Kidney glomerular epithelial cell (primary cell): Measurements from ENCODE around the gene MACROD2.

Experiments
- DNase-seq: peaks from one replicate; lab custom pipeline; 2025; lab: John Stamatoyannopoulos, UW

The MACROD2 gene

DNA sequence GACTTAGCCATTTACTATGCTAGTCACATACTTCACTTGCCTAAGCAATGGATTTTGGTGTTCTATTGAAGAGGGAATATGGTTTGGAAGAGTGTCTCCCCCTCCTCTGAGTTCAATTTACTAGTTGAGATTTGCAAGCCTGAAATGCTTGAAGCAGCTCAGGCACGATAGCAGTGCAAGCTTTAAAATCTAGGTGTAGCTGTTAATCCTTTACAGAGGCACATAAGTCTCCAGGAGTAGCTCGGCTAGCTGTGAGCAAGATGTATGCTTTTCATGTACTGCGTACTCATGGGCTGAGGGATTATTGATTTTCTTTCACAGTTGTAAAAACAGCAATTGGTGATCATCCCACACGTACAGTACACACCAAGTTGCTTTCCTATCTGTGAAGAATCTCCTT is 341.4 kb downstream of the MACROD2 start:
- peak; percentile 52 for DNase-seq

DNA sequence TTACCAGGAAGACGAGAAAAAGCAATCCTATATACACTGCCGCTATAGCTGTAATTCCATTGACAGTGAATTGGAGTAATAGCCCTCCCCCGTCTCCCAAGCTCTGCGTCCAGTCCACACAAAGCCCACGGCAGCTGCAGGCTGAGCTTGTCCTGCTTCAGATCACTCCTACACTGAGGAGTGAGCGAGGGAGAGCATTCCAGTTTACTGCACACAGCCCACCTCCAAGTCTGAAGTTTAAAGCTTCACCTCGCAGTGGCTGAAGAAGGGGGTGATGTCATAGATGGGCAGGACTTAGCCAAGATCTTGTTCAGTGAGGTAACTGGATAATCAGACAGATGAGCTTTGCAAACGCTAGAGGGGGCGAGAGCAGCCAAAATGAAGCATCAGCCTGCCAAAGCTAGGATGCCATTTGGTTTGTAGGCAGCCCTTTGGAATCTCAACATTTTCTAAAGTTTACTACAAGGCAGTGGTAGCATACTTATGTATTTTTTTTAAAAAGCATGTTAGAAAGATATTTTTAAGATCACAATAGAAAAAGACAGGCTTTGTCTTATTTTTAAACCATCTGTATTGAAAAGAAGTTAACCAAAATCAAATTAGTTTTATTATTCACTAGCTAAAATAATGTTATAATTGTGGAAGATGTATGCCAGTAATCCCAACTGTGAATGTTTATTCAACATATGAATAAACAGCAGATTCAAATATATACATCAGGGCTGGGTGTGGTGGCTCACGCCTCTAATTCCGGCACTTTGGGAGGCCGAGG is 342.3 kb downstream of the MACROD2 start, which contains the start of gene FLRT3:
TSS of gene FLRT3 (minus strand) at position 213 of the 772 bp plus-strand sequence. CDS start 10,106 bp downstream, outside the sequence.
- DNase-seq, result peak; percentile 98

DNA sequence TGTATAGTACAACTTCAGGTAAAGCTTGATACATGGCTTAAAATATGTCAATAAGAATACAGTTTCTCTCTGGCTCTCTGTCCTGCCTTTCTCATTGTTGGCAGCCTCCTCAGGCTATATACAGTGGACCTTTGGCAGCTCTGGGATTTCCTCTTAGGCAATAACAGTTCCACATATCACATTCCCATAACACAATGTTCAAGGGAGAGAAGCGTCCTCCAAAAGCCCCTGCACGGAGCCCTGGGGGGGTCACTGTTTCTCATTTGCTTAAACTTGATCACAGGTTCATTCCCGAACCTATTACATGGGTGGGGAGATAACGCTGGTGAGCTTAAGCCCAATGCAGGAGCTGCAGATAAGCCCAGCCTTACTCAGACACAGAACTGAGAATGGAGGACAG is 346.5 kb downstream of the MACROD2 start:
- no peak for DNase-seq

DNA sequence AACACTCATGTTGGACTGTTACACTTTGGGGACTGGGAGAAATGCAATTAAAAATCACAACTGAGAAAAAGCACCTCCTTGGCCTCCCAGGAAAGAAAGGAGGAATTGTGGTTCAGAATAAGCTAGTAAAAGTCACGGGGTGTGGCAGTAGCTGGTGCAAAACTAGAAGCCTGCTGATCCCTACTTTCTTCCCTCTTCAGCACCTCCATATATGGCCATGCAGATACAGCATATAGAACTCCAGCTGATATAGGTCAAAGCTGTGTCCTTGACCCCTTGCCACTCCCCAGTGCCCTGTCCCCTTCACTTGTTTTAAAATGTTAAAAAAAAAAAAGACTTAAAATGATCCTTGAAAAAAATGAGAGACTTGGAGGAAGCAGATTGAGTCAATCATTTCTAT is 347.6 kb downstream of the MACROD2 start:
- no peak for DNase-seq

DNA sequence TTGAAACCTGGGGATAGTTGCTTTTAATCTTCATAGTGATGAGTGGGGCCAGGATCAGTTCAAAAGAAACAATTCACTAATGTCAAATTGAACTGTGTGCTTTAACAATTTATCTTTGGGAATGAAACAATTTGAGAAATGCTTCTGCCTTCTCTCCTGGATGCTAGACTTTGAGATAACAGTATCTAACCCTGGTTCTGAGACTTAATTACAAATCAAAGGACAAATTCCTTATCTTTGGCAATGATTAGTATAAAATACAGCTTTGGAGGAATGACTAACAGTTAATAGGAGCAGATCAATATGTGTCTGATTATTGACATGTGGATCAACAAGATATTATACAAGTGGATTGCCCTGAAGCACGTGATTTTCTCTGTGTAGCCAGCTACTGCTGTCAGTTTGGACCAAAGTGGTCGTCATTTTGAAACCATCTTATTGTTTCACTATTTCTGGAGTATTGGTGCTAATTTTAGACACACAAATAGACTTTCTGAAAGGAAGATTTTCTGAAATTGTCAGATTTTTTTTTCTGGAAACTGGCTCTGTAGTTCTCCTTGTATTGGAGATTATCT is 348.3 kb downstream of the MACROD2 start:
- DNase-seq, result no peak

DNA sequence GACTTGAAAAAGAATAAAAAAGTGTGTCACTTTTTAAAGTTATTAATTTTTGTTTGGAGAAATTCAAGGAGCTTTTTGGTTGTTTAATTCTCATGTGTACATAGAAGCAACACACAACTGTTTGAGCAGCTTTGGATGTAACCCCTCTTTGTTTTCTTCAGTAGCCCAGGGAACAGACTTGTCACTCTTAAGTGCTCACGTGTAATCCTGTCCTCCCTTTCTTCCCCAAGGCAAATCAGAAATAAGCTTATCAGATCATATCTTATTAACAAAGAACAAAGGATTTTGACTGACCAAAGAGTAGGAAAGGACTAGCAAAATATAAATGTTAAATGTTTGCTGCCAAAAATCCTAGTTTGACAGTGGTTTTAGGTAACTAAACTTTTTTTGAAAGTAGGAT is 349.4 kb downstream of the MACROD2 start:
- no peak for DNase-seq

DNA sequence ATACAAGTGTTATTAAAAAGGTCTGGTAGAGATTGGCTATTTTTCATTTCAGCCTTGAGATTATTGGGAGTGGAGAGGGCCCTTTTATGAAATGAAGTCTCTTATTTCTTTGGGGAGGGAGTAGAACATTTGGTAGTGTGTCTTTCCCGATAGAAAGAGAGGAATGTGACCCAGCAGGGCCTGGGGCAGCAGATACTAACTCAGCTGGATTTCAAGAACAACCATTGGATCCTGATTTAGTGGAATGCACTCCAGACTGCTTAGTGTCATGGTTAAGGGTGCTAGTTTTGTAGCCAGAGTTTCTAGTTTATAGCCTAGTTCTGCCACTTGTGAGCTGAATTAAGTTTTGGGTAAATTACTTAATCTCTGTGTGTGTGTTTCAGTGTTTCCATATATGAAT is 360.5 kb downstream of the MACROD2 start:
- DNase-seq, result no peak

DNA sequence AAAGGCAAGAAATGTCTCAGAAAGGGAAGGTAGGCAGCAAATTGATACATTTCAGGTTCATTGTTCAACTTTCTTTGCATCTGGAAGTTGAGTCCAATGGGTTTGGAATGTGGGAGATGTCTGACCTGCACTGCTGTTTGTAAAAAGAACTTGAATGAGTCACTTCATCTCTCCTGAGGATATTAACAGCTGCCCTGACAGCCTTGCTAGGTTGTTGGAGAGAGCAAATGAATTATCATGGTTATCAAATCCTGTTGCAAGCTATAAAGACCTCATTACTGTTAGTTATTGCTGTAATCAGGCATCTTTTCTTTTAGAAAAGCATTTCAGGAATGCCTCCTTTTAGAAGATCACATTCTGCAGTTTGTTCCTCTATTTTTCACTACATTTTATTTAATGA is 365.1 kb downstream of the MACROD2 start:
- peak; percentile 55 for DNase-seq

DNA sequence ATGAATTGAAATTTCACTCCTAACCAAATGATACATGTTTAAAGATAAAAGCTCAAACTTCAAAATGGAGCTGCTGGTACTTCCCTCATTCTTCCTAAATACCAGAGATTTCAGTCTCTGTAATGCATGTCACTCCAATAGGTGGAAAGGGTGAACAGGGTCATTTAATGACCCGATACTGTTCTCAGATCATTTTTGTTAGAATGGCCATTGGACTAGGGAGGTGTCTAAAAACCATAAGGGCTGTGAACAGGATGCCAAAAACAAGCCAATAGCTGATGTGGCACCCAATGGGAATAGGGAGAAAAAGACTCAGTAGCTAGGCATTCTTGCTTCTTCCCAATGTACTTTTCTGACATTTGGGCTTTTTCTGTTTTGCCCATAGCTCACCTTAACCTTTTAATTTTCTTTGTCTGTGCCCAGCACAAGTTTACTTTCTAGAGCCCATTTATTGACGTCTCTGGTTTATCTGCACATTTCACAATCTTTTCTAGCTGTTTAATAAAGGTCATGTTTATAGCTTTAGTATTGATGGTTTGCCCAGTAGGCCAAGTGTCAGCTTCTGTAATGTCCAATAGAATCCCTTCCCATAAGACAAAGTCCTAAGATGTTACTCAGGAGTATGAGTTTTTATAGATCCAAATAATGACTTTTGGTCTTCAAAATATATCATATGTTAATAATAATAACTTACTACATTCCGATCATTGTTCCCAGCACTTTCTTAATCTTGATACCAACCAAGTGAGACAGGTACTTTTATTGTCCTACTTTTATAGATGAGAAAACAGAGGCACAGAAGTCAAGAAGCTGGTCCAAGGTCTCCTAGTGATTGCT is 366.4 kb downstream of the MACROD2 start:
- DNase-seq, result no peak

DNA sequence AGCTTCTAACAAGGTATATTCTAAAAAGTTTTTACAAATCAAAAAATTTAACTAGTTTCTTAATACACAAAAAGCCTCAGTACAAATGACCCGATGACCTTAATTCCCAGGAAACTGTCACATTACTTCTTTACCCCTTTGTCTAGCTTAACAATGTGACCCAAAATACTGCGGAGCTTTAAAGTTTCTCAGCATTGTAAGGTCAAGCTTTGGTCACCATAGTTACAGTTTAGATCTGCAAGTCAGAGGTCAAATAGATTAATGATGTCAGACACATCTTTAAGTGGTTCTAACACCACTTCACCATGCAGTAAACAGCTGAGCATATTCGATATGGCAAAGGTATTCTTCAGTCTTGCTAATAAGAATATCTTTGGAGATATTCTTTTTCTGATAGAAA is 378.9 kb downstream of the MACROD2 start:
- DNase-seq, result no peak

DNA sequence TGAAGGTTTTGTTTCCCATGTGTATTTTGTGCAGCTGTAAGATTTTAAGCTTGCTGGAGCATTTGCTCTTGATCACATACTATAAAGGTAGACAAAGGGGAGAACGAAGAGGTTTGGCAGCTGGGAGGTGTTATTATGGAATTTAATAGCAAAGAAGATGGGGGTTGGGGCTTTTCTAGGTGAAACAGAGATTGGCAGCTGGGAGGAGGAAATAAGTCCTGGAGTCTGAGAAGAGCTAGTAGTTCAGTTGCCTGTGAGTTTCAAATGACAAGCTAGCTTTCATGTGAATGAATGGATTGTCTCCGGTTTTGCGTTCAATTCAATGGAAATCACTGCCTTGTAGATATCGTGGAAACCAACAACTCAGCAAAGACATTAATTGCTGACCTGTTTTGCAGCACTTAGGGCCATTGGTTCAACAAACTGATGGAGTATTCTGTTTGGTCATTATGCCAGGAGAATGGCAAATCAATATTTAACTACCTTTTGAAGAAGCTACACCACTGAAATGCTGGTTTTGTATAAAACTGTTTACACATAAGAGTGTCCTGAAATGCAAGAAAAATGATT is 380.2 kb downstream of the MACROD2 start:
- no peak for DNase-seq

DNA sequence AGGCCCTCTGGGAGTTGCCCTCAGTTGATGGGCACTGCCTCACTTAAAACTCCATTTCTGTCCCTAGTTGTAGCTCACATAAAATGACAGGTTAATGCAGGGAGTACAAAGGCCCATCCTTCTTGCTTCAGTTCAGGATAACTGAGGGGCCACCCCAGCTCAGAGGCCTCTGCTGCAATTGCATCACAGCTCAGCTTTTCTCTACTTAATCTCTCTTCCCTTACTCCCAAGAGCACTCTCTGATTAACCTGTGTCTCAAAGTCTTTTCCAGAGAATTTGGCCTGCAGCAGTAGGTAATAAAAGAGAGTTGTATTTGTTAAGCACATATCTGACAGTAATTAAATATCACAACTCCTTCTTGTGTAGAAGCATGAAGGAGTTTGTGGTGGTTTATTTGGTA is 383.0 kb downstream of the MACROD2 start:
- no peak for DNase-seq

DNA sequence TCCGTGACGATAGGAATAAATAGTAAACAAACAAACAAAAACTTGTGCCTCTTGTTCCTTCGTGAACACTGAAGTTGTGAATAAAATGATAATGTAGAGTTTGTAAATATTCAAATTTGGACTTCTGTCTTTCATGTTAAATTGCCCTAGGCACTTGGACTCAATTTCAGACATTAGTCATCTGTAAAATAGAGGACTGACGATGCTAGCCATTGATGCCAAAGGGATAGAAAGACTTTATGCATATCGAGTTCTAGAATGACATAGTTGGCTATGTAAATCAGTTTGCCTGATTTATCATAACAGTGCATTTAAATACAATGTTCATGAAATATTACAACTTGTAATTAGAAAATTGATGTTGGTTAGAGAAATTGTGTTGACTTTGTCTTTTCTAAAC is 388.0 kb downstream of the MACROD2 start:
- no peak for DNase-seq

DNA sequence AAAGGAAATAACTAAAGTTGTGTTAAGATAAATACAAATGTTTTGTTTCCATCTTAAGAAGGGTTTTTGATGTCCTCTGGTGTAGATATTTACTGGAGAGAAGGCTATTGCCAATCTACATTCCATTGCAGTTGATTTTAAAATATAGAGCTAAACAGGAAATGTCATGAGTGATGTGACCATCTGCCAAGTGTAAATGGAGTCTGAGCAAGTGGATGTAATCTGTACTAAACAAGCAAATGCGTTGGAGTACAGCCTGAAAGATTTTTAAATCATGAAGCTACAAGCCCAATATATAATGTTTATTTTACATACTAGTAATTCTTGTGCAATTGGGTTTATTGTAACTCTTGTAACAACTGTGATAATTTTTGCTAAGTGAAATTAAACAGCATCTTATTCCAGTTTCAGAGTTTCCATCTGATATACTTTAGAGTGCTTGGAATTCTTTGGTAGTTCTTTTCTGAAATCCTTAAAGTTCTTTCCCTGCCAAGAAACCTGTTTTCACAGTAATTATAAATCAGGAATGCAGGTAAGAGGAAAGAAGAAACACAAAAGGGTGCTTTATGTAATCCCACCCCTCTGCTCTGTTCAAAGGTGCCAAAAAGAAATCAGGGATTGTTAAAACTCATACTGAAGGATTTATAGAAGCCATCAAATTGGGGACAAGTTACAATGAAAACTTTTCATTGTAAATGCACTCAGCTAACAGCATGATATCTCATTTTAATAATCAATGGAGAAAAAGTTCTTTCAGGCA is 389.3 kb downstream of the MACROD2 start:
- DNase-seq, result no peak

DNA sequence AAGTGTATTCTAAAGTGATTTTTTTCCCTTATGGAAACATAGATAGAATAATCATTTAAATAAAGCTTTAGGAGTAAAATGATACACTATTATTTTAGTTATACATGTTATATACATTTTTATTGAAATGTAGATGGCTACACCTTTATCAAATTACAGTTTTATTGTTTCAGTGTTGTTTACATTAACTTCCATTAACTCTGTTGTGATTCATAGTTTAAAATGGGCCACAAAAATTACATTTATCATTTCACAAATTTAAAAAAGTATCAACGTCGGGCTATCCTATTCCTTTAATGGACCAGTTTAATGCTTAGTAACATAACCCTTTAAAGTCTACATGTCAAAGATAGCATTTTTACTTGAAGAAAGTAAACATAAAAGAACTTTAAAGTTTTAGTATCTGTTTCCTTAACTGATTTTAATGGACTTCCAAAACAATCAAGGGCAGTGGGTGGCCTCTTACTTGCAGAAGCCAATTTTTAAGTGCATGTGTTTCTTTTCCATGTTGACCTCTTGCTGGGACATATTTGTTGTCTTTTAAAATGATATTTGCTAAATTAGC is 389.9 kb downstream of the MACROD2 start:
- no peak for DNase-seq

DNA sequence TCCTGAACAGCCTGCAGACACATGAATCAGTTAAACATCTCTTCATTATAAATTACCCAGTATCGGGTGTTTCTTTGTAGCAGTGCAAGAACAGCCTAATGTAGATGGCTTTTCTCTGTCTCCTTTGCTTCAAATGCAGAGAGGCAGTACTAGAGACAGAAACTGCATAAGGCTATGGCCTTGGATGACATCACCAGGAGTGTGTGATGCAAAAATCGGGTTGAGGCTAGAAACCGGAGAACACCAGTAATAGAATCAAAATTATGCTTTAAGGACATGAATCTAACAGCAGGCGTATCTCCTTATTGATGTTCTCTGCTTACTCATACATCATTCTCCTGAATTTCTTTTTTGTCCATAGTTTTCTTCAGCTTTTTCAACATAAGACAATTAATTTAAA is 391.4 kb downstream of the MACROD2 start:
- no peak for DNase-seq

DNA sequence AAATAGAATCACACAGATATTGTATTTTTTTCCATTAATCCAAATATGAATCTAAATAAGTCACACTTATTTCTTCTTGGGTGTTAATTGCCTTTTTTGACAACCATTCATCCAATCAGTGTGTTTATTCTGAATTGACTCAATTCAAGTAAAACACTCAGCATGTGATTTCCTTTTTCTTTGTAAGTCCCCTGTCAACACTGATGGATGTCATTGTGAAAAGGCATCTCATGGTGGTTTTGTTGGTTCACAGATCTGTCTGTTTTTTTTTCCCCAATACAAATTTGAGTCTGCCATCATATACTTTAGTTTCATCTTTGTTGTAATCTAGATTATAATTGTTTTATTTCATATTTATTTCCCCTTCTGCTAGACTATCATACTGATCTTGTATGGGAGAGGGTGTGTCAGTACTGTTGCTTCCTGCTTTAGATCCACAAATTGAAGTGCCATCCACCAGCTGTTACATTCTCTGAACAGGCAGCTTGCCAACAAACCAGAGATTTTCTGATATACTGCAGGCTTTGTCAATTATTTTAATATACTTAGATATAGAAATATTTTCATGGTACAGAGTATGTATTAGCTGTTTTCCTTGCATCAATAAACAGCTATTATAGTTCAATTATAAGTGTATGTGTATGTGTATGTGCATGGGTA is 406.3 kb downstream of the MACROD2 start:
- DNase-seq, result no peak

DNA sequence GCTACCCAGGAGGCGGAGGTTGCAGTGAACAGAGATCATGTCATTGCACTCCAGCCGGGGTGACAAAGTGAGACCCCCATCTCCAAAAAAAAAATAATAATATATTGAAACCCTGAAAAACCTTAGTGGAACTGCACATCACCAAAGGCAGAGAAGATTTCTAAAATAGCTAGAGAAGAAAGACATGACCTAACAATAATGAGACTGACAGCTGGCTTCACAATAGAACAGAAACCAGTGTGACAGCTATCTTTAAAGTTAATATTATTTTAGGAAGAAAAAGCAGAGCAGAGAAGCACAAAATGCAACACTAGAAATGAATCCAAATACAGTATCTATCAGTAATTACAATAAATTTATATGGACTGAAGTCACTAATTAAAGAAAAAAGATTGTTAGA is 409.2 kb downstream of the MACROD2 start:
- no peak for DNase-seq

DNA sequence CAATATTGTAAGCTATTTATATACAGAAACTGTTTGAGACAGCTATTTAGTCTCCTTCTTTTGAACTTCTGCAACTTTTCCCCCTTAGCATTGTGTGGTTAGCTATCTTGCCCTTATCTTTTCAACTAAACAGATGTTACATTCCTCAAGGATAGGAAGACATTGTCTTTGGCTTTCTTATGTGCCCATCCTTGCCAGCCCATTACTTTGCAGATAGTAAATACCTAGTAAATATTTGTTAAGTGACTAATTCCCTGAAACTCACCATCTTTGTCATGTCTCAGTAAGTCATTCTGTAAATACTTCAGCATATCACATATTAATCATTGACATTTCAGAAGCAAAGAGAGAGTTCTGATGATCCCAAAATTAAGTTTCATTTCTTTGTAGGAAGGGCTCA is 411.2 kb downstream of the MACROD2 start:
- DNase-seq, result peak; percentile 91

DNA sequence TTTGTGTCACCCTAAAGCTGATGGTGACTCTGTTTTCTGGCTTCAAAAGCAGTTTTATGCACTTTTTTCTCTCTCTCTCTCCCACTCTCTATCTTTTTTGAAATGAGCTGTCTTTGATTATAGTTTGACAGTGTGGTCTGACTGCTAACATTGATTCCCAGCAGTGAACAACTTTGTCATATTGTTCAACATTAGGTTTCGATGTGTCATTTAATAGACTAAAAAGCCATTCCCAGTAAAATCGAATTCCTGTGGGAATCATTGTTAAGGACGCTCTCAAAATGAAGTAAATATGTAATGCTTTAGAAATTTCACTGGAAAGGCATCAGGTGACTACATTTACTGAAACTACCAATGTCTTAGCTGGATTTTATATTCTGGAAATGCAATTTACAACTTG is 412.0 kb downstream of the MACROD2 start:
- DNase-seq, result no peak
